Measurements from ENCODE around the gene HABP2. TPM values are rescaled to one million over a fixed set of nuclear protein-coding genes. Genes with fewer than 3 reads are reported as not detected.

The HABP2 gene
- total RNA-seq, 1 experiment from 2014 or later: not detected

DNA sequence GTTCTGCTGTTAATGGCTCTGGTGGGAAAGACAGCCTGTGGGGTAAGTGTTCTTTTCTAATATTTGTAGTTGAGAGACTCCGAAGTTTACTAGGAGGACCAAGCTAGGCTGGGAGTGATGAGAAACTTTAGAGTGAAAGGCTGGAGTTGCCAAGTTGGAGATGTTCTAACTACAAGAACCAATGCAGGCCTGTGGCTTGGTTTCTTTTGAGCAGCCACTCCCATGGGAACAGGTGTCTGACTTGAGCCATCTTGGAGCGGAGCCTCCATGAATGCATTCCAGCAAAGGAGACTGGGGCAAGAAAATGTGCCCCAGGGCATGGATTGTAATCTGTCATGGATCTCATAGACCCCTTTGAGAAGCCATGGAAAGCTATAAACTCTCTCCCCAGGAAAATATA, 296 bp downstream of the HABP2 start:
- Histone ChIP-seq H4K20me1 (ENCODE audit: insufficient read depth, low read depth, low read length) (no peaks in the 10 kb centered on the region), H3K27ac (ENCODE audit: low read length) (no peak overlapping the region), H2AFZ (ENCODE audit: low read length) (no peak overlapping the region), H3K27me3 (ENCODE audit: low read length) (no peaks in the 10 kb centered on the region), H3K4me3 (ENCODE audit: low read length) (no peak overlapping the region), H3K9me3 (ENCODE audit: low read length) (no peaks in the 10 kb centered on the region), H3K36me3 (ENCODE audit: insufficient read depth, low read length) (no peaks in the 10 kb centered on the region), H3K4me2 (ENCODE audit: low read depth, low read length, poor library complexity, severe bottlenecking) (no peak overlapping the region), H3K9me2 (replicated peaks; ENCODE audit: insufficient read depth, low read length) (no peaks in the 10 kb centered on the region), H3K9ac (ENCODE audit: low read length) (no peak overlapping the region), H3K4me1 (ENCODE audit: low read length) (no peaks in the 10 kb centered on the region), H3K79me2 (ENCODE audit: low read length) (no peaks in the 10 kb centered on the region)
- DNase-seq: no peak

GRCh38 chr10:113554214-113554613, 1.4 kb downstream of the HABP2 start:
- Histone ChIP-seq H3K9ac (ENCODE audit: low read length) (no peak overlapping the region), H3K9me3 (ENCODE audit: low read length) (no peaks in the 10 kb centered on the region), H3K4me3 (ENCODE audit: low read length) (no peak overlapping the region), H3K4me1 (ENCODE audit: low read length) (no peaks in the 10 kb centered on the region), H3K36me3 (ENCODE audit: insufficient read depth, low read length) (no peaks in the 10 kb centered on the region), H3K4me2 (ENCODE audit: low read depth, low read length, poor library complexity, severe bottlenecking) (no peak overlapping the region), H3K9me2 (replicated peaks; ENCODE audit: insufficient read depth, low read length) (no peaks in the 10 kb centered on the region), H2AFZ (ENCODE audit: low read length) (no peak overlapping the region), H3K27me3 (ENCODE audit: low read length) (no peaks in the 10 kb centered on the region), H3K27ac (ENCODE audit: low read length) (no peak overlapping the region), H3K79me2 (ENCODE audit: low read length) (no peaks in the 10 kb centered on the region), H4K20me1 (ENCODE audit: insufficient read depth, low read depth, low read length) (no peaks in the 10 kb centered on the region)
- DNase-seq: no peak

GRCh38 chr10:113555245-113555644, 2.4 kb downstream of the HABP2 start:
- Histone ChIP-seq H3K27ac (ENCODE audit: low read length) (no peak overlapping the region), H3K4me2 (ENCODE audit: low read depth, low read length, poor library complexity, severe bottlenecking) (no peak overlapping the region), H3K9me3 (ENCODE audit: low read length) (no peaks in the 10 kb centered on the region), H3K9ac (ENCODE audit: low read length) (no peak overlapping the region), H3K4me3 (ENCODE audit: low read length) (no peak overlapping the region), H3K4me1 (ENCODE audit: low read length) (no peaks in the 10 kb centered on the region), H3K27me3 (ENCODE audit: low read length) (no peaks in the 10 kb centered on the region), H4K20me1 (ENCODE audit: insufficient read depth, low read depth, low read length) (no peaks in the 10 kb centered on the region), H3K79me2 (ENCODE audit: low read length) (no peaks in the 10 kb centered on the region), H2AFZ (ENCODE audit: low read length) (no peak overlapping the region), H3K9me2 (replicated peaks; ENCODE audit: insufficient read depth, low read length) (no peaks in the 10 kb centered on the region), H3K36me3 (ENCODE audit: insufficient read depth, low read length) (no peaks in the 10 kb centered on the region)
- DNase-seq: no peak

GRCh38 chr10:113555751-113556150, 2.9 kb downstream of the HABP2 start:
- no peaks in the 10 kb centered on the region for H3K36me3 ChIP-seq (ENCODE audit: insufficient read depth, low read length)
- H3K4me2 ChIP-seq (ENCODE audit: low read depth, low read length, poor library complexity, severe bottlenecking): no peak overlapping the region
- no peaks in the 10 kb centered on the region for H3K4me1 ChIP-seq (ENCODE audit: low read length)
- no peak overlapping the region for H2AFZ ChIP-seq (ENCODE audit: low read length)
- no peak for DNase-seq
- H3K4me3 ChIP-seq (ENCODE audit: low read length): no peak overlapping the region
- no peaks in the 10 kb centered on the region for H3K9me2 ChIP-seq (replicated peaks; ENCODE audit: insufficient read depth, low read length)
- H3K27me3 ChIP-seq (ENCODE audit: low read length): no peaks in the 10 kb centered on the region
- no peaks in the 10 kb centered on the region for H3K9me3 ChIP-seq (ENCODE audit: low read length)
- no peak overlapping the region for H3K27ac ChIP-seq (ENCODE audit: low read length)
- no peaks in the 10 kb centered on the region for H4K20me1 ChIP-seq (ENCODE audit: insufficient read depth, low read depth, low read length)
- no peaks in the 10 kb centered on the region for H3K79me2 ChIP-seq (ENCODE audit: low read length)
- no peak overlapping the region for H3K9ac ChIP-seq (ENCODE audit: low read length)

DNA sequence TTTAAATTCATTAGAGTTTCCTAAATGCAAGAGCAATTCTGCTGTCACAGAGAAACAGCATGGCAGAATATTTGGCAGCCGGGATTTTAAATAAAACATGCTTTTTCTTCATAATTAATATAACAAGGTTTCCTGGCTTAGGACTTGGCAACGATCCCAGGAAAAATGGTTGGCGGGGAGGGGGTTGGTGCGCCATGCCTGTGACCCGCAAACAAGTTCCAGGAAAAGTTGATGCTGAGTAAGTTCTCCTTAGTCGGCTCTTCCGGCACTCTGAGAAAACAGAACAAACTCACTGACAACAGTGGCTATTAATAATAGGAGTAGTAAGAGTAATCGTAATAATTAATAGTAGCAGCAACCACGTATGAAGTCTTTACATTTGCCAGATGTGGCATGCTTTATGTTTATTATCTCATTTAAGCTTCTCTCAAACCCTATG, 4.6 kb downstream of the HABP2 start:
- no peaks in the 10 kb centered on the region for H3K27me3 ChIP-seq (ENCODE audit: low read length)
- no peak overlapping the region for H3K9ac ChIP-seq (ENCODE audit: low read length)
- no peaks in the 10 kb centered on the region for H3K36me3 ChIP-seq (ENCODE audit: insufficient read depth, low read length)
- no peaks in the 10 kb centered on the region for H3K9me2 ChIP-seq (replicated peaks; ENCODE audit: insufficient read depth, low read length)
- H3K4me1 ChIP-seq (ENCODE audit: low read length): no peaks in the 10 kb centered on the region
- H3K79me2 ChIP-seq (ENCODE audit: low read length): no peaks in the 10 kb centered on the region
- H3K4me3 ChIP-seq (ENCODE audit: low read length): no peak overlapping the region
- no peaks in the 10 kb centered on the region for H4K20me1 ChIP-seq (ENCODE audit: insufficient read depth, low read depth, low read length)
- no peaks in the 10 kb centered on the region for H3K9me3 ChIP-seq (ENCODE audit: low read length)
- no peak overlapping the region for H3K4me2 ChIP-seq (ENCODE audit: low read depth, low read length, poor library complexity, severe bottlenecking)
- H3K27ac ChIP-seq (ENCODE audit: low read length): no peak overlapping the region
- DNase-seq: no peak
- H2AFZ ChIP-seq (ENCODE audit: low read length): no peak overlapping the region

DNA sequence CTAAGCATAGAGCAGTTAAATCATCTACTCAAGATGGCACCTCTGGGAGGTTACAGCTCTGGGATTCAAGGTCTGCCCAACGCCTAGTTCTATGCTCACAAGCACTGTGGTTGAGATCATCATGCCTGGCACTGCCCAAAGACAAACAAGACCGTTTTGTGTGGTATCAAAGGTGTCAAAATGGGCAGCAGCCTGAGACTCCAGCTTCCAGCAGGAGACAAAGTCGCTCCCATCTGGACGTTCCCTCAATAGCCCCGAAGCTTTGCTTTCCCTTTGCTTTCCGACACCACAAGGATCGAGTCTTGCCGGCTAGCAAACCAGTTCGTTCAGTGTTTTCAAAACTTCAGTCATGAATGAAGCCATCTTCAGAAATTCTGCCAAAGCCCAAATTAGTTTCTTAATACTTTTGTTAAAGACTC, 5.1 kb downstream of the HABP2 start:
- H3K4me3 ChIP-seq (ENCODE audit: low read length): no peak overlapping the region
- H3K36me3 ChIP-seq (ENCODE audit: insufficient read depth, low read length): no peaks in the 10 kb centered on the region
- H3K27me3 ChIP-seq (ENCODE audit: low read length): no peaks in the 10 kb centered on the region
- no peak overlapping the region for H3K9ac ChIP-seq (ENCODE audit: low read length)
- no peak overlapping the region for H2AFZ ChIP-seq (ENCODE audit: low read length)
- H3K4me2 ChIP-seq (ENCODE audit: low read depth, low read length, poor library complexity, severe bottlenecking): no peak overlapping the region
- H3K4me1 ChIP-seq (ENCODE audit: low read length): no peaks in the 10 kb centered on the region
- no peaks in the 10 kb centered on the region for H4K20me1 ChIP-seq (ENCODE audit: insufficient read depth, low read depth, low read length)
- no peaks in the 10 kb centered on the region for H3K9me2 ChIP-seq (replicated peaks; ENCODE audit: insufficient read depth, low read length)
- H3K79me2 ChIP-seq (ENCODE audit: low read length): no peaks in the 10 kb centered on the region
- no peaks in the 10 kb centered on the region for H3K9me3 ChIP-seq (ENCODE audit: low read length)
- no peak for DNase-seq
- no peak overlapping the region for H3K27ac ChIP-seq (ENCODE audit: low read length)

DNA sequence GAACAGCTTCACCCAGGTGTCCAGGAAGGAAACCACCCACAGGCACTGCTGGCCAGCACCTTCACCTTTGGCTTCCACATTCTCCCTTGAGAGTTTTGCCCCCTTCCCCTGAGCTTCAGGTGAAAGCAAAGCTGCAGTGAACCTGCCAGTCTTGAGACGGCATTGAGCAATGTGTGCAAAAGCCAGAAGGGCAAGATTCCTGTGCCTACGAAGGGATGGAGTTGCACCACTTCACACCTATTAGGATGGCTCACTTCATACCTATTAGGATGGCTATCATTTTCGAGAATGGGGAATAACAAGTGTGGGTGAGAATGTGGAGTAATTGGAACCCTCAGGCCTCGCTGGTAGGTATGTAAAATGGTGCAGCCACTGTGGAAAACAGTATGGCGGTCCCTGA, 7.2 kb downstream of the HABP2 start:
- Histone ChIP-seq H3K79me2 (ENCODE audit: low read length) (no peaks in the 10 kb centered on the region), H3K27ac (ENCODE audit: low read length) (no peak overlapping the region), H3K9me3 (ENCODE audit: low read length) (no peaks in the 10 kb centered on the region), H3K4me1 (ENCODE audit: low read length) (peaks cover 3% of the 10 kb centered on the region; the same call in 1 of the 2 replicates), H3K27me3 (ENCODE audit: low read length) (no peaks in the 10 kb centered on the region), H3K4me2 (ENCODE audit: low read depth, low read length, poor library complexity, severe bottlenecking) (no peak overlapping the region), H3K9ac (ENCODE audit: low read length) (no peak overlapping the region), H2AFZ (ENCODE audit: low read length) (no peak overlapping the region), H3K36me3 (ENCODE audit: insufficient read depth, low read length) (no peaks in the 10 kb centered on the region), H4K20me1 (ENCODE audit: insufficient read depth, low read depth, low read length) (no peaks in the 10 kb centered on the region), H3K9me2 (replicated peaks; ENCODE audit: insufficient read depth, low read length) (no peaks in the 10 kb centered on the region), H3K4me3 (ENCODE audit: low read length) (no peak overlapping the region)
- no peak for DNase-seq

DNA sequence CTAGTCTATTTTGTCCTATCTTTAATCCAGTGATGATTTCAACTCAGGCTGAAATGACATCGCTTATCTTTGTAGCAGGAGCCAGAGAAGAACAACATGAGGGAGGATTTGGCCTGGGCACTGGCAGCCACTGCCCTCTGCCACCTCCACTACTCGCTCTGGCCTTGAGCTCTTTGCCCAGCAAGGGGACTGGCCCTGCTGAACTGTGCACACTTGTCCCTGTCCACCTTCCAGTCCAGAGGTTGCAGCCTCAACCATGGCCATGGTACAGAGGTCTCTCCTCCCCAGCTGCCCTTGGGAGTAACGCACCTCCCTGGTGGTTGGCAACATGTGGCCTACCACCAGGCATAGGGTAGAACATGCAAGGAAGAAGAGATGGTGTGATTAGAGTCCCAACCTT, 8.4 kb downstream of the HABP2 start:
- Histone ChIP-seq H3K9ac (ENCODE audit: low read length) (no peak overlapping the region), H3K9me3 (ENCODE audit: low read length) (no peaks in the 10 kb centered on the region), H4K20me1 (ENCODE audit: insufficient read depth, low read depth, low read length) (no peaks in the 10 kb centered on the region), H3K27ac (ENCODE audit: low read length) (no peak overlapping the region), H3K4me1 (ENCODE audit: low read length) (peaks cover 3% of the 10 kb centered on the region; the same call in 1 of the 2 replicates), H3K9me2 (replicated peaks; ENCODE audit: insufficient read depth, low read length) (no peaks in the 10 kb centered on the region), H3K36me3 (ENCODE audit: insufficient read depth, low read length) (no peaks in the 10 kb centered on the region), H3K79me2 (ENCODE audit: low read length) (no peaks in the 10 kb centered on the region), H2AFZ (ENCODE audit: low read length) (no peak overlapping the region), H3K4me3 (ENCODE audit: low read length) (no peak overlapping the region), H3K27me3 (ENCODE audit: low read length) (no peaks in the 10 kb centered on the region), H3K4me2 (ENCODE audit: low read depth, low read length, poor library complexity, severe bottlenecking) (no peak overlapping the region)
- DNase-seq: no peak

GRCh38 chr10:113562069-113562468, 9.2 kb downstream of the HABP2 start:
- no peak overlapping the region for H3K9ac ChIP-seq (ENCODE audit: low read length)
- no peaks in the 10 kb centered on the region for H3K27me3 ChIP-seq (ENCODE audit: low read length)
- H3K27ac ChIP-seq (ENCODE audit: low read length): no peak overlapping the region
- no peaks in the 10 kb centered on the region for H3K79me2 ChIP-seq (ENCODE audit: low read length)
- no peaks in the 10 kb centered on the region for H3K9me2 ChIP-seq (replicated peaks; ENCODE audit: insufficient read depth, low read length)
- H3K9me3 ChIP-seq (ENCODE audit: low read length): no peaks in the 10 kb centered on the region
- H3K4me3 ChIP-seq (ENCODE audit: low read length): no peak overlapping the region
- H3K4me1 ChIP-seq (ENCODE audit: low read length): peaks cover 3% of the 10 kb centered on the region; the same call in 1 of the 2 replicates
- no peaks in the 10 kb centered on the region for H3K36me3 ChIP-seq (ENCODE audit: insufficient read depth, low read length)
- no peaks in the 10 kb centered on the region for H4K20me1 ChIP-seq (ENCODE audit: insufficient read depth, low read depth, low read length)
- DNase-seq: no peak
- no peak overlapping the region for H3K4me2 ChIP-seq (ENCODE audit: low read depth, low read length, poor library complexity, severe bottlenecking)
- no peak overlapping the region for H2AFZ ChIP-seq (ENCODE audit: low read length)

Data from Karpas-422 (cell line).